GM12873 (cell line): ENCODE results near the gene LYPD8.

Experiments used
- TF ChIP-seq, protein P1 (sequence below): IDR thresholded peaks from 2 replicates; pipeline ENCODE4 v1.5.1; 2012; ENCODE audit warnings: low read depth, mild to moderate bottlenecking, moderate library complexity, low read length, control low read depth; ENCODE audit not compliant: insufficient read depth; ENCODE audit errors: missing control alignments

The LYPD8 gene

DNA sequence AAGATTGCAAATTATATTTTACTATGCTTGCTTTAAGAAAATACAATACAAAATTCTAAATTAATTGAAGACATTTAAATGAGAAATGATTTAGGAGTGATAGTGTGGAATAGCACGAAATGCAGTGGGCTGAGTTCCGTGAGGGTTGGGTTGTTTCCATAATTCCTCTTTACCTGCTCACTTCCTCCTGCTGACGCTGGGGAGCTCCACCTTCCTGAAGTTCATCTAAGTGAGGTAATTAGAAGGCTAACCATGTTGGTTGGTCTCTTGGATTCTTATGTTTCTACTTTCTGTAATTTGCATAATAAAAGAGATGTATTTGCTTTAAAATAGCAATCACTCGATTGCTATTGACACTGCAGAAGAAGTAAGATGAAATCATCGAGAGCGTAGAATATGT lies 57.7 kb downstream of the LYPD8 start:
- TF ChIP-seq, protein P1, sequence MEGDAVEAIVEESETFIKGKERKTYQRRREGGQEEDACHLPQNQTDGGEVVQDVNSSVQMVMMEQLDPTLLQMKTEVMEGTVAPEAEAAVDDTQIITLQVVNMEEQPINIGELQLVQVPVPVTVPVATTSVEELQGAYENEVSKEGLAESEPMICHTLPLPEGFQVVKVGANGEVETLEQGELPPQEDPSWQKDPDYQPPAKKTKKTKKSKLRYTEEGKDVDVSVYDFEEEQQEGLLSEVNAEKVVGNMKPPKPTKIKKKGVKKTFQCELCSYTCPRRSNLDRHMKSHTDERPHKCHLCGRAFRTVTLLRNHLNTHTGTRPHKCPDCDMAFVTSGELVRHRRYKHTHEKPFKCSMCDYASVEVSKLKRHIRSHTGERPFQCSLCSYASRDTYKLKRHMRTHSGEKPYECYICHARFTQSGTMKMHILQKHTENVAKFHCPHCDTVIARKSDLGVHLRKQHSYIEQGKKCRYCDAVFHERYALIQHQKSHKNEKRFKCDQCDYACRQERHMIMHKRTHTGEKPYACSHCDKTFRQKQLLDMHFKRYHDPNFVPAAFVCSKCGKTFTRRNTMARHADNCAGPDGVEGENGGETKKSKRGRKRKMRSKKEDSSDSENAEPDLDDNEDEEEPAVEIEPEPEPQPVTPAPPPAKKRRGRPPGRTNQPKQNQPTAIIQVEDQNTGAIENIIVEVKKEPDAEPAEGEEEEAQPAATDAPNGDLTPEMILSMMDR: no peak

DNA sequence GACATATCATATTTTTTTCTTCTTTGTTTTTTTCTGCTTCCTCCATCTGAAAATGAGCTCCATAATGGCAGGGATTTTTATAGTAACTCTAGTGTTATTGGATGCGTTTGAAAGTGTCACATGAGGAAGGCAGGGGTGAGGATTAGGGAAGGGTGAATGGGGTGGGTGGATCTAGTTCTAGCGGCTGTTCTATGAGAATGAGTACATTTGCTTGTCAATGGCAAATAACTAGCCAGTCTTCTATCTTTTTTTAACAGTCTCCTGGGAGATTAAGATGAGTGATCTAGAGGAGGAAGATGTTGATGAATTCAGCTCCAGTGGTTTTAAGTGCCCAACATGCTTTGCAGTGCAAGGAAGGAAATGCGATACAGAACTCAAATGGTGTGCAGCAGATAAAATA lies 58.8 kb downstream of the LYPD8 start:
- TF ChIP-seq, protein P1: no peak

DNA sequence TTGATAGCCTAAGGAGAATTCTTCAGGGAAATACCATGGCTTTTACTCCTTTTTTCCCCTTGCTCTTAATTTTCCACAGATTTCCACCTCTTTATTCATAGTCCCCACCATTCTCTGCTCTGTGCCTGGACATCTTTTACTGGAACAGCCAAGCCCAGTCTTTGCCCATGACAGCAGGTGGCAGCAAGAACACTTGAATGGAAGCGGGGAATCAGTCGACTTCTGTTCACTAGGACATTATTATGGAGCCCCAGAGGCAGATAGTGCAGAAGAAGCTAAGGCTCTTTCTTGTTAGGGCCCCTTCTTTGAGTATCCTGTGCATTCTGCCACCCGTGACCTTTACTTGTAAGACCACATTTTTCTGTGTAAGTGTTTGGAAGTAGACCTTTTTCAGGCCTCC lies 59.3 kb downstream of the LYPD8 start:
- TF ChIP-seq, protein P1: no peak

DNA sequence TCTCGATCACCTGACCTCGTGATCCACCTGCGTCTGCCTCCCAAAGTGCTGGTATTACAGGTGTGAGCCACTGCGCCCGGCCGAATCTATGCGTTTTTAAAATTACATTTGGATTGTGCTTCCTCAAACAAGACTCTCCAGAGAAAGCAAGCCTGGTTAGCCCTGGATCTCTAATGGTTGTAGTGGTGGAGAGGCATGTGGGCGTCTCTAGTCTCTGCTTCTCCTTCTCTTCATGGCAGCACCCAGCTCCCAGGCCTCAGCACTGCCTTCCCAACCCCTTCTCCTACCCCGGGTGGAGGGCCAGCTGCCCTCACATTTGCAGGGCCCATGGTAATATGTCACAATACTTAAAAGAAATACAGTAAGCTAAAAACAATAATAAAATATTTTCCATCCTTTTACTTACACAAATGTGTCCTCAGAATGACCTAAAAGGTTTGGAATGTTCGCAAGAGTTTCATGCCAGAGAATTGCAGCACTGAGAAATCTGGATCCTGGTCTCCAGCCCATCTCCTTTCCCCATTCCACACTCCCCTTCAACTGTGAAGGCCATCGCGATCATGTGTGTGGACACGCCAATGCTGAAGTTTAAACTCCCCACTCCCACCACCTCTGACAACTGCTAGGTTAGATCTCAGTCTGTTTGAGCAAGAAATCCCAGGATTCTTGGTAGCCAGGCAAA lies 60.0 kb downstream of the LYPD8 start:
- TF ChIP-seq, protein P1: no peak

DNA sequence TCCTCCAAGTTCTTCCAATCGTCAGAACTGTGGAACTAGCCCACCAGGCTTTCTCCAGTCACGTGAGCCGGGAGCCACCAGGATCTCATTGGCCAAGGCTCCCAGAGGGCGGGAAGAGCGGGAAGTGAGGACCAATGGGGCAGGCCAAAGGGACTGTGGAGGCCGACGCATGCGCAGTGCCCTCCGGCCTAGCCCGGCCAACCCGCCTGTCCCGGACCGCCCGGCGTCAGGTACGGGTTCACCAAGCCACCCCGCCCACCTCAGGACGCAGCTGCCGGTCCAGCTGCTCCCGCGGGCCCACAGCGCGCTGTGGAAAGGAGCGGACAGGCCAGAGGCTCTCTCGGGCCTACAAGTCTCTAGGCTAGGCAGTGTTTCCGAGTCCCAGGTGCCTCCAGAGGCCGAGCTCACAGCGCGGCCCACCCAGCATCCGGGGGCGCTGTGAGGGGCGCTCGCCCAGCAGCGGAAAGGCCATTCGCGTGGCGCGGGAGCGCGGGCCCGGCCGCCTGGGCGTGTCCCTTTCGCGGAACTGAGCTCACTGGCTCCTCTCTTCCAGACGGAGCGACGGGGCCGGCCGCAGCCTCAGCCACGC lies 63.9 kb downstream of the LYPD8 start:
- TF ChIP-seq, protein P1: no peak
